Uterus (tissue), 4 donors: Measurements from ENCODE around the gene ITGA2. TPM values are rescaled to one million over a fixed set of nuclear protein-coding genes. Genes with fewer than 3 reads are reported as not detected.

ENCODE experiments used
- DNase-seq, 2 donors: peaks; one replicate each; pipeline ENCODE4 v3.0.0-alpha.2; 2019 to 2020
- H3K27ac ChIP-seq, 2 donors: fragments of 200-600 bp; sonication (generic); 1 replicate in 1 of 2; 2 replicates in 1 of 2; pipeline ENCODE4 v1.5.1; 2016 to 2018
- H3K27me3 ChIP-seq, 2 donors: fragments of 200-600 bp; sonication (generic); one replicate each; pipeline ENCODE4 v1.5.1; 2018 to 2019; ENCODE audit warnings: control low read depth in 1 of 2
- H3K36me3 ChIP-seq, 2 donors: fragments of 200-600 bp; sonication (generic); one replicate each; pipeline ENCODE4 v1.5.1; 2019; ENCODE audit warnings: control low read depth in 1 of 2
- H3K4me1 ChIP-seq, 2 donors: fragments of 200-600 bp; sonication (generic); one replicate each; pipeline ENCODE4 v1.5.1; 2018 to 2019; ENCODE audit warnings: control low read depth in 1 of 2
- H3K4me3 ChIP-seq, 2 donors: fragments of 200-600 bp; sonication (generic); 1 replicate in 1 of 2; 2 replicates in 1 of 2; pipeline ENCODE4 v1.5.1; 2018 to 2019; ENCODE audit warnings: mild to moderate bottlenecking in 1 of 2
- H3K9me3 ChIP-seq, 2 donors: fragments of 200-600 bp; sonication (generic); one replicate each; pipeline ENCODE4 v1.5.1; 2019; ENCODE audit warnings: control low read depth in 1 of 2
- CTCF ChIP-seq, 4 experiments: fragments of 200-600 bp in 2 of 4; fragments of 450-650 bp in 2 of 4; sonication (generic) in 2 of 4; IDR thresholded peaks; one replicate each; pipeline ENCODE4 v1.5.1; 2016 to 2019; ENCODE audit warnings: antibody characterized with exemption in 4 of 4, mild to moderate bottlenecking in 2 of 4, moderate library complexity in 1 of 4
- POLR2A ChIP-seq, 2 donors: fragments of 450-650 bp; IDR thresholded peaks; one replicate each; pipeline ENCODE4 v1.6.1; 2016; ENCODE audit warnings: antibody characterized with exemption in 2 of 2, mild to moderate bottlenecking in 1 of 2, moderate library complexity in 1 of 2
- intact Hi-C: fragments of 100-400 bp; cut with DNase I; formaldehyde crosslinking; loops from one replicate; pipeline ENCODE4 v1.15.1; 2023; ENCODE audit warnings: low total_unique reads
- total RNA-seq, 4 donors: library from RNA; depleted of rRNA in 3 of 4; stranded (reverse); fragments of >200 nt in 3 of 4; gene quantifications; one replicate each; pipeline versions ENCODE4 v1.1.0 to v1.2.4, GENCODE V29; 2014 to 2023
- donor health status: DM: yes; HTN: yes; CAD: no.

The ITGA2 gene
- total RNA-seq, 4 donors from 2014 or later: 1.3 to 22.4 (median 4.5) TPM

GRCh38 chr5:53008751-53009150 lies 19.6 kb downstream of the ITGA2 start:
- intact Hi-C loops: no loop called here
- no peaks in the 10 kb centered on the region for H3K36me3 ChIP-seq
- no peaks in the 10 kb centered on the region for H3K27me3 ChIP-seq
- H3K27ac ChIP-seq: no peak overlapping the region
- no peaks in the 10 kb centered on the region for H3K9me3 ChIP-seq
- no peak overlapping the region for H3K4me3 ChIP-seq
- TF ChIP-seq POLR2A (IDR thresholded peaks at IDR 0.05) (no peak), CTCF (IDR thresholded peaks at IDR 0.05) (no peak)
- no peak for DNase-seq
- no peaks in the 10 kb centered on the region for H3K4me1 ChIP-seq

GRCh38 chr5:53009816-53010215 lies 20.7 kb downstream of the ITGA2 start:
- no peak for DNase-seq
- no peaks in the 10 kb centered on the region for H3K4me1 ChIP-seq
- no peaks in the 10 kb centered on the region for H3K36me3 ChIP-seq
- H3K9me3 ChIP-seq: no peaks in the 10 kb centered on the region
- no peak overlapping the region for H3K27ac ChIP-seq
- no peak for TF ChIP-seq POLR2A (IDR thresholded peaks at IDR 0.05)
- no peak for TF ChIP-seq CTCF (IDR thresholded peaks at IDR 0.05)
- H3K27me3 ChIP-seq: no peaks in the 10 kb centered on the region
- H3K4me3 ChIP-seq: no peak overlapping the region
- intact Hi-C loops: no loop called here

- no peaks in the 10 kb centered on the region for H3K36me3 ChIP-seq
- H3K27me3 ChIP-seq: no peaks in the 10 kb centered on the region
- no peak overlapping the region for H3K4me3 ChIP-seq
- TF ChIP-seq CTCF (IDR thresholded peaks at IDR 0.05) (no peak), POLR2A (IDR thresholded peaks at IDR 0.05) (no peak)
- H3K4me1 ChIP-seq: no peaks in the 10 kb centered on the region
- no peak for DNase-seq
- intact Hi-C loops: no loop called here
- no peaks in the 10 kb centered on the region for H3K9me3 ChIP-seq
- H3K27ac ChIP-seq: no peak overlapping the region
These were observed 21.7 kb downstream of the ITGA2 start for GRCh38 chr5:53010814-53011213.

- DNase-seq: no peak
- intact Hi-C loops: no loop called here
These were observed 22.1 kb downstream of the ITGA2 start for GRCh38 chr5:53011233-53011632.

GRCh38 chr5:53013857-53014256 lies 24.7 kb downstream of the ITGA2 start:
- H3K4me3 ChIP-seq: no peak overlapping the region
- DNase-seq: no peak
- no peaks in the 10 kb centered on the region for H3K27me3 ChIP-seq
- H3K27ac ChIP-seq: no peak overlapping the region
- intact Hi-C loops: no loop called here
- no peaks in the 10 kb centered on the region for H3K36me3 ChIP-seq
- no peaks in the 10 kb centered on the region for H3K4me1 ChIP-seq
- H3K9me3 ChIP-seq: no peaks in the 10 kb centered on the region
- no peak for TF ChIP-seq POLR2A (IDR thresholded peaks at IDR 0.05)
- TF ChIP-seq CTCF (IDR thresholded peaks at IDR 0.05): no peak

More at GRCh38 chr5:53011233-53011632, 22.1 kb downstream of the ITGA2 start:
- no peaks in the 10 kb centered on the region for H3K9me3 ChIP-seq
- no peaks in the 10 kb centered on the region for H3K4me1 ChIP-seq
- H3K27ac ChIP-seq: no peak overlapping the region
- no peaks in the 10 kb centered on the region for H3K27me3 ChIP-seq
- no peak overlapping the region for H3K4me3 ChIP-seq
- TF ChIP-seq POLR2A (IDR thresholded peaks at IDR 0.05): no peak
- no peak for TF ChIP-seq CTCF (IDR thresholded peaks at IDR 0.05)
- no peaks in the 10 kb centered on the region for H3K36me3 ChIP-seq
